ENCODE measurements around the gene DMD. TPM values are rescaled to one million over a fixed set of nuclear protein-coding genes. Genes with fewer than 3 reads are reported as not detected.

DMD gene
- total RNA-seq, 2 donors from 2014 or later = 19.6 to 24.9 TPM

DNA sequence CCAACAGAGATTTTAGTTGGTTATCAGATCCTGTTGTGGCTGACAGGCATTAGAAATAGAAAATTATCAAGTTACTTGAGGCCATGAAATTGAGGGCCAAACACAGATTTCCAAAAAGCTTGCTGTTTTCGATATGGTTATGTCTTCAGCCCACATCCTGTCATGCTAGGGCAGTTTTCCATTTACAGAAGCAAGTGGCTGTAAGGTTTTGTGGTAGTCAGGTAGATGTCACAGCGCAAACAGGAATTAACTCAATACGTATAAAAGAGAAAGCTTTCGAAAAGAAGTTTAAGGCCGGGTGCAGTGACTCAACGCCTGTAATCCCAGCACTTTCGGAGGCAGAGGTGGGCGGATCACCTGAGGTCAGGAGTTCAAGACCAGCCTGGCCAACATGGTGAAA is 104.6 kb downstream of the DMD start:
- Mint-ChIP-seq H3K4me1 (peaks cover 46% of the 10 kb centered on the region), H3K36me3 (ENCODE audit: low read depth) (peaks cover 8% of the 10 kb centered on the region), H3K27ac (peak overlapping the region; percentile 36), H3K9me3 (peaks cover 6% of the 10 kb centered on the region), H3K4me3 (no peak overlapping the region), H3K27me3 (ENCODE audit: insufficient read depth) (no peaks in the 10 kb centered on the region)
- TF ChIP-seq CTCF (conservative IDR thresholded peaks at IDR 0.05) = no peak
- Histone ChIP-seq H3K4me1 (ENCODE audit: control insufficient read depth, insufficient read depth, low read length) (peaks cover 4% of the 10 kb centered on the region), H3K36me3 (ENCODE audit: control insufficient read depth, insufficient read depth, low read length) (no peaks in the 10 kb centered on the region), H3K27me3 (ENCODE audit: control insufficient read depth, insufficient read depth, low read length, poor library complexity, severe bottlenecking) (no peaks in the 10 kb centered on the region), H3K27ac (ENCODE audit: low read depth, low read length) (no peak overlapping the region), H3K9me3 (ENCODE audit: control insufficient read depth, low read length) (no peaks in the 10 kb centered on the region), H3K9ac (ENCODE audit: extremely low read depth, low read length, poor library complexity, severe bottlenecking) (no peak overlapping the region), H3K4me3 (ENCODE audit: low read length) (no peak overlapping the region)
- DNase-seq = no peak
- WGBS, 2 experiments (ENCODE audit: insufficient coverage in 1 of 2, insufficient read length in 1 of 2) = 67 to 98% methylated on average over 5 to 8 of the region's 8 CpGs

DNA sequence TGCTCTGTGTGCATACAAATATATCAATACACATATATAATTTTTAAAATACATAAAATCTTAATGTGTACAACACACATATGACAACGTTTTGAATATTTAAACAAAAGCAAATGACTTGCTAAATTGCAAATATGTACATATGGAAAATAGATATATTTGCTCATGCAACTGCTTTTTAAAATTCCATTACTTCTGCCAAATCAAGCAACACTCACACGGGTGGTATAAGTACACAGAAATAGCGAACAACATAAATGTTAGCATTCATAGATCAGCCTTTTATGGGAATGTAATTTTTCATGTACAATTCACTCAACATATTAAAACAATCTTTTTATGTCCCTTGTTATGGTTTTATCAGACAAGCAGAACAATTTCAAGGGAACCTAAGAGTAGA is 116.3 kb downstream of the DMD start:
- 100% methylated on average over 2 of the region's 3 CpGs; no CpG with 5 or more reads in 1 of the 2 experiments for WGBS, 2 experiments (ENCODE audit: insufficient coverage in 1 of 2, insufficient read length in 1 of 2)
- Histone ChIP-seq H3K4me3 (ENCODE audit: low read length) (no peak overlapping the region), H3K27me3 (ENCODE audit: control insufficient read depth, insufficient read depth, low read length, poor library complexity, severe bottlenecking) (no peaks in the 10 kb centered on the region), H3K27ac (ENCODE audit: low read depth, low read length) (no peak overlapping the region), H3K36me3 (ENCODE audit: control insufficient read depth, insufficient read depth, low read length) (no peaks in the 10 kb centered on the region), H3K9me3 (ENCODE audit: control insufficient read depth, low read length) (peaks cover 8% of the 10 kb centered on the region), H3K4me1 (ENCODE audit: control insufficient read depth, insufficient read depth, low read length) (no peaks in the 10 kb centered on the region), H3K9ac (ENCODE audit: extremely low read depth, low read length, poor library complexity, severe bottlenecking) (no peak overlapping the region)
- Mint-ChIP-seq H3K36me3 (ENCODE audit: low read depth) (peaks cover 14% of the 10 kb centered on the region), H3K27ac (no peak overlapping the region), H3K27me3 (ENCODE audit: insufficient read depth) (no peaks in the 10 kb centered on the region), H3K4me3 (no peak overlapping the region), H3K4me1 (peaks cover 2% of the 10 kb centered on the region), H3K9me3 (peaks cover 16% of the 10 kb centered on the region)
- no peak for TF ChIP-seq CTCF (conservative IDR thresholded peaks at IDR 0.05)
- DNase-seq = no peak

GRCh38 chrX:33087411-33087810 is 123.9 kb downstream of the DMD start:
- H3K27ac Mint-ChIP-seq = no peak overlapping the region
- H3K4me3 Mint-ChIP-seq = no peak overlapping the region
- no peak overlapping the region for H3K9ac ChIP-seq (ENCODE audit: extremely low read depth, low read length, poor library complexity, severe bottlenecking)

More at GRCh38 chrX:33087411-33087810, 123.9 kb downstream of the DMD start:
- Histone ChIP-seq H3K27ac (ENCODE audit: low read depth, low read length) (no peak overlapping the region), H3K27me3 (ENCODE audit: control insufficient read depth, insufficient read depth, low read length, poor library complexity, severe bottlenecking) (no peaks in the 10 kb centered on the region), H3K4me3 (ENCODE audit: low read length) (no peak overlapping the region), H3K36me3 (ENCODE audit: control insufficient read depth, insufficient read depth, low read length) (no peaks in the 10 kb centered on the region), H3K4me1 (ENCODE audit: control insufficient read depth, insufficient read depth, low read length) (no peaks in the 10 kb centered on the region), H3K9me3 (ENCODE audit: control insufficient read depth, low read length) (no peaks in the 10 kb centered on the region)
- DNase-seq = no peak
- peaks cover 24% of the 10 kb centered on the region for H3K4me1 Mint-ChIP-seq
- peaks cover 9% of the 10 kb centered on the region for H3K36me3 Mint-ChIP-seq (ENCODE audit: low read depth)
- no peak for TF ChIP-seq CTCF (conservative IDR thresholded peaks at IDR 0.05)
- peaks cover 10% of the 10 kb centered on the region for H3K9me3 Mint-ChIP-seq
- H3K27me3 Mint-ChIP-seq (ENCODE audit: insufficient read depth) = no peaks in the 10 kb centered on the region
